Transverse colon (tissue), 4 donors: ENCODE data around the gene TAF1. TPM values are rescaled to one million over a fixed set of nuclear protein-coding genes. Genes with fewer than 3 reads are reported as not detected.

ENCODE experiments used
- DNase-seq: peaks from one replicate; pipeline ENCODE4 v3.0.0-alpha.2; 2019
- H3K27ac ChIP-seq, 4 donors: fragments of 200-600 bp; sonication (generic); 2 replicates each; pipeline ENCODE4 v1.5.1; 2016 to 2018; ENCODE audit warnings: inconsistent platforms in 4 of 4
- H3K27me3 ChIP-seq: fragments of 200-600 bp; sonication (generic); 2 replicates; pipeline ENCODE4 v1.5.1; 2017; ENCODE audit warnings: inconsistent platforms
- H3K36me3 ChIP-seq, 4 donors: fragments of 200-600 bp; sonication (generic); 2 replicates each; pipeline ENCODE4 v1.5.1; 2017 to 2019; ENCODE audit warnings: inconsistent platforms in 4 of 4
- H3K4me1 ChIP-seq, 4 donors: fragments of 200-600 bp; sonication (generic); 2 replicates each; pipeline ENCODE4 v1.5.1; 2017 to 2020; ENCODE audit warnings: inconsistent platforms in 4 of 4
- H3K4me3 ChIP-seq, 4 donors: fragments of 200-600 bp; sonication (generic); 1 replicate in 1 of 4; 2 replicates in 3 of 4; pipeline versions ENCODE4 v1.5.1 to v1.6.1; 2017 to 2019; ENCODE audit warnings: inconsistent platforms in 4 of 4
- H3K9me3 ChIP-seq, 2 donors: fragments of 200-600 bp; sonication (generic); 2 replicates each; pipeline ENCODE4 v1.5.1; 2017 to 2019; ENCODE audit warnings: inconsistent platforms in 2 of 2
- CTCF ChIP-seq, 5 experiments: fragments of 200-600 bp in 3 of 5; fragments of 450-650 bp in 2 of 5; sonication (generic) in 3 of 5; IDR thresholded peaks; 1 replicate in 2 of 5; 2 replicates in 3 of 5; pipeline ENCODE4 v1.5.1; 2016 to 2017; ENCODE audit warnings: antibody characterized with exemption in 5 of 5, inconsistent platforms in 3 of 5, mild to moderate bottlenecking in 2 of 5, moderate library complexity in 1 of 5
- EP300 ChIP-seq: sonication (generic); formaldehyde crosslinking; IDR thresholded peaks from one replicate; pipeline ENCODE4 v1.6.1; 2017; ENCODE audit warnings: antibody characterized with exemption, low read depth
- POLR2A ChIP-seq: fragments of 450-650 bp; IDR thresholded peaks from one replicate; pipeline ENCODE4 v1.6.1; 2016; ENCODE audit warnings: antibody characterized with exemption, mild to moderate bottlenecking, moderate library complexity
- POLR2AphosphoS5 ChIP-seq, 3 donors: sonication (generic); formaldehyde crosslinking; IDR thresholded peaks; one replicate each; pipeline ENCODE4 v1.6.1; 2016; ENCODE audit warnings: antibody characterized with exemption in 3 of 3
- WGBS, 2 donors: methylation state at CpG; one replicate each; pipeline ENCODE4 v1.1.5; 2018; ENCODE audit warnings: low coverage in 1 of 2; 5-methylcytosine and 5-hydroxymethylcytosine counted together
- in situ Hi-C, 4 donors: fragments of 200-750 bp; cut with MboI; loops; one replicate each; pipeline versions ENCODE4 v1.15.0 to v1.15.1; 2017; ENCODE audit warnings: low sequenced_read_pairs in 3 of 4, low pct_ligation_motif_present in 1 of 4, low pct_unique_long_range_greater_than_20kb in 1 of 4
- intact Hi-C: fragments of 100-400 bp; cut with DNase I; formaldehyde crosslinking; loops from one replicate; pipeline ENCODE4 v1.15.1; 2023; ENCODE audit warnings: low total_unique reads
- total RNA-seq, 4 donors: library from RNA; depleted of rRNA; stranded (reverse); fragments of >200 nt; gene quantifications; one replicate each; pipeline ENCODE4 v1.1.0, GENCODE V29; 2016

TAF1 gene
- total RNA-seq, 4 donors from 2014 or later = 35.2 to 65.4 (median 39.3) TPM

- no peaks in the 10 kb centered on the region for H3K27me3 ChIP-seq
- H3K4me3 ChIP-seq = no peak overlapping the region
- DNase-seq = no peak
- TF ChIP-seq CTCF (IDR thresholded peaks at IDR 0.05) = no peak
- no peak for TF ChIP-seq EP300
- no peak for TF ChIP-seq POLR2A
- TF ChIP-seq POLR2AphosphoS5 (IDR thresholded peaks at IDR 0.05) = no peak
- no peak overlapping the region for H3K27ac ChIP-seq
- no peaks in the 10 kb centered on the region for H3K4me1 ChIP-seq
- no peaks in the 10 kb centered on the region for H3K9me3 ChIP-seq
- in situ Hi-C loops = no loop called here
- intact Hi-C loops = no loop called here
- WGBS, 2 donors = 76 to 86% methylated on average over 1 of the region's 1 CpG
- no peaks in the 10 kb centered on the region for H3K36me3 ChIP-seq
Measured at GRCh38 chrX:71432733-71433132, 66.6 kb downstream of the TAF1 start.

- Histone ChIP-seq H3K4me3 (no peak overlapping the region), H3K27ac (no peak overlapping the region), H3K9me3 (no peaks in the 10 kb centered on the region), H3K4me1 (no peaks in the 10 kb centered on the region), H3K36me3 (no peaks in the 10 kb centered on the region), H3K27me3 (no peaks in the 10 kb centered on the region)
- 88 to 96% methylated on average over 4 to 6 of the region's 6 CpGs for WGBS, 2 donors
- in situ Hi-C loops = no loop called here
- intact Hi-C loops = no loop called here
- TF ChIP-seq EP300 = no peak
- no peak for TF ChIP-seq POLR2A
- no peak for TF ChIP-seq CTCF (IDR thresholded peaks at IDR 0.05)
- TF ChIP-seq POLR2AphosphoS5 (IDR thresholded peaks at IDR 0.05) = no peak
- no peak for DNase-seq
Measured at GRCh38 chrX:71438750-71439149, 72.6 kb downstream of the TAF1 start.

- intact Hi-C loops = no loop called here
- in situ Hi-C loops = no loop called here
- H3K36me3 ChIP-seq = no peaks in the 10 kb centered on the region
- no peak for DNase-seq
- no peaks in the 10 kb centered on the region for H3K4me1 ChIP-seq
- H3K4me3 ChIP-seq = no peak overlapping the region
- H3K9me3 ChIP-seq = no peaks in the 10 kb centered on the region
- no peak for TF ChIP-seq POLR2AphosphoS5 (IDR thresholded peaks at IDR 0.05)
- no peak for TF ChIP-seq POLR2A
- no peak for TF ChIP-seq EP300
- TF ChIP-seq CTCF (IDR thresholded peaks at IDR 0.05) = no peak
- WGBS, 2 donors = 59 to 85% methylated on average over 3 of the region's 3 CpGs
- no peak overlapping the region for H3K27ac ChIP-seq
- no peaks in the 10 kb centered on the region for H3K27me3 ChIP-seq
Measured at GRCh38 chrX:71439420-71439819, 73.3 kb downstream of the TAF1 start.

GRCh38 chrX:71439896-71440295 lies 73.7 kb downstream of the TAF1 start:
- Histone ChIP-seq H3K9me3 (no peaks in the 10 kb centered on the region), H3K4me1 (no peaks in the 10 kb centered on the region), H3K27me3 (no peaks in the 10 kb centered on the region), H3K36me3 (no peaks in the 10 kb centered on the region), H3K4me3 (no peak overlapping the region), H3K27ac (no peak overlapping the region)
- in situ Hi-C loops (no loop called here), intact Hi-C loops (no loop called here)
- no peak for DNase-seq
- TF ChIP-seq POLR2A = no peak
- TF ChIP-seq POLR2AphosphoS5 (IDR thresholded peaks at IDR 0.05) = no peak
- TF ChIP-seq CTCF (IDR thresholded peaks at IDR 0.05) = no peak
- no peak for TF ChIP-seq EP300
- 75 to 83% methylated on average over 1 to 3 of the region's 3 CpGs for WGBS, 2 donors
